ENCODE results near the gene FRMPD4.
"Not testable (repeated sequence)": the region's sequence is repeated elsewhere in the genome, so short reads cannot be mapped to it uniquely, and the experiment has no call there.

Gene FRMPD4

GRCh38 chrX:12138361-12139313 is at the start of gene FRMPD4:
Gene FRMPD4, plus strand, starts transcription at chrX:12138473. Its CDS starts 499 bp downstream, at chrX:12138972.
- DNase-seq = no peak

GRCh38 chrX:12089740-12090139 is 48.5 kb upstream of the FRMPD4 start:
- no peak for DNase-seq

- no peak for DNase-seq
Observed at GRCh38 chrX:12113321-12113720, 25.0 kb upstream of the FRMPD4 start.

DNA sequence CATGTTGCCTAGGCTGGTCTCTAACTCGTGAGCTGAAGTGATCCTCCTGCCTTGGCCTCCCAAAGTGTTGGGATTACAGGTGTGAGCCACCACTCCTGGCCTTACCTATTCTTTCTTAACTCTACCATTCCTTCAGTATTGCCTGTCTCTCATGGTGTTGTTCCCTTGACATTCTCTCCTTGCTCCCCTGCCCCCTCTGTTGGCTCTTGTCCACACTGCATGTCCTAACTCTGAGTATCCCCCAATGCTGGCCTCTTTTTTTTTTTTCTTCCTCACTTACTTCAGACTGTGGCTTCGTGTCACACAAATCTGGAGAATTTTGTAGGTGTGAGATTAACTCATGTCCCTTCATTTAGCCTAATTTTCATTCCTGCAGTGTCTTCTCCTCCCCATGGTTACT is 22.9 kb upstream of the FRMPD4 start:
- DNase-seq = no peak

DNA sequence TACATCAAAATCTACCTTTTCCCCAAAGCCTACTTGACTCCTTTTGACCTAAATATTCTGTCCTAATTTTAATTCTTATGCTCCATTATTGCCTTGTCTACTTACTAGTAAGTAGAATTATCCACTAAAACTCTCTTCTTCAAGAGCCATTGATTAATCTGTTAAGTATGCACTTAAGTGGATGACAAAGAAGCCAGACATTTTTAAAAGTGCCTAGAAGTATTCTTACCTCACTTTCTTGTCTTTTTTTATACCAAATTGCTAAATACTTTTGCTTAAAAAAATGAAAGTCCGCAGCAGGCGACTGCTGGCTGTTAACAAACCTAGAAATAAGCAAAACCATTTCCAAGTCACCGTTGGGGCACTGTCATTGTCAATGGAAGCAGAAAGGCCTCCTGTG is 20.1 kb upstream of the FRMPD4 start:
- no peak for DNase-seq

GRCh38 chrX:12128017-12128416 is 10.3 kb upstream of the FRMPD4 start:
- no peak for DNase-seq

- no peak for DNase-seq
Observed at GRCh38 chrX:12137951-12138360, 317 bp upstream of the FRMPD4 start.

DNA sequence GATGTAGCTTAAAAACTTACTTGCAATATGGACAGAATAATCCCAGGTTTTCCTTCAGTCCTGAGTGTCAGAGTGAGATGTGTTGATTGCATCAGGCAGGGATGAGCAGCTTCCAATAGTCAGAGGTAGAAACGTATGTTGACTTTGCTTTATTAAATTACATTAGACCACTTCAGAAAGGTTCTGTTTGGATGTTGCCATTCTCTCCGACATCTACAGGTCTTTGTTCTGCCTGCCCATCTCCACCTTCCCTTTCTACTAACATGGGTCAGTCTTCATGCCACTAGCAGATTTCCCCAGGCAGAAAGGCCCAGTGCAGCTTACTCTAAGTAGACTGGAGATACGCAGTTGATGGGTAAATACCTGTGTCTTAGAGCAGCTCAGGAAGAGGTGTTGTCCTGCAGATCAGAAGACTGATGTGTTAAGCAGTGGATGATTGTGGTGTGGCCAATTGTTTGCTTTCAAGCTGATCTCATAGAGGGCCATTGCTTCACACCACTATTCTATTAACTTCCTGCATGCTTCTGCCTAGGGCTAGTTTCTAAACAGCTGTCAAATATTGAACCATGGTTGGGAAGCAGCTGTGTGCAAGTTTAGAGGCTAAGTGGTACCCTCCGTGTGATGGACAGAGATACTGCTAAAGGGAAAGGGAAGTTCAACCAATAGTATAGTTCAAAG is 1.8 kb downstream of the FRMPD4 start:
- DNase-seq = no peak

DNA sequence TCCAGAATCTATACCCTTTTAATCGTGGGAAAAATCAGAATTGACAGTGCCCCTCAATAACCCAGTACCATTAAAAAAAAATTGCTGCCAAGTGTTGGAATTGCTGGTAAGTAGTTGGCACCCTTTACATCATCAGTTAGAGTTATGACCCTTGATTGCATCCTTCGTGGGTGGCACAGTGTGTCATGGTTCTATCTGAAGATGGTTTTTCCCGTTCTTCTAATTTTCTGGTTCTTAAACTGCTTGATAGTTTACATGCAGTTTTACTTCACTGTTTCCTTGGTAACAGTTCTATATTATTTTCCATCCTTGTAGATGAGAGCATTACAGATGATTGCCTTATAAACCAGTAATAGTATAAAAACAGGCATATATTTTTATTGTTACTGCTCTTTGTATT is 3.2 kb downstream of the FRMPD4 start:
- DNase-seq = no peak

DNA sequence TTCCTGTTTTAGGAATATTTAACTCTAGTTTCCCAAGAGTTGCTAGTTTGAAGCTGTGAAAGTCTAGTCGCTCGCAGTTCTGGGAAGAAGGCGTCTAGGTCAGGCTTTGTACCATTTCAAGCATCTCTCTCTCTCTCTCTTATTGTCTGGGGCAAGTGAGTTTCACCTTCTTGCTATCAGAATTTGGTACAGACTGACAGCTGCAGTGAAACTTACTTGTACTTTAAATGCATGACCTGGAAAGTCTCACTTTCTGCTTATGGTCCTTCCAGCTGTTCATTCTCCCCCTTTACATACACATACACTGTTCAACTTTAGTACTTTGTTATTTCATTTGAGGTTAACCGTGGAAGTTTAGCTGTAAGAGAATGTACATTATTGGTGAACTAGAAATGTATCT is 4.4 kb downstream of the FRMPD4 start:
- DNase-seq = no peak

DNA sequence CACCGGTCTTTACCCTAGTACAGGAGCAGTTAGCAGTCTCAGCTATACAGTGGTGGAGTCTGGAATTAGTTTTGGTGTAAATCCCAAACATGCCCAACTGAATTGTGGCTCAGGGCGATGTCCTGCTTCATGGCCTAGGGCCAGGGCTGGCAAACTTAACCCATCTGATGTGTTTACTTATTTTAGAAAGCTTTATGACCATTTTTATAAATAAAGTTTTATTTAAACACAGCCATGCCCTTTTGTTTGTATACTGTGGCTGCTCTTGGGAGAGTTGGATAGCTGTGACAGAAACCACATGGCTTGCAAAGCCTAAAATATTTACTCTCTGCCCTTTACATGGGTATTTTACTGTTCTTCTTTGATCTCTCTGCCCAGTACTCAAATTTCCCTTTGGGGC is 7.1 kb downstream of the FRMPD4 start:
- no peak for DNase-seq

- no peak for DNase-seq
Observed at GRCh38 chrX:12149670-12150407, 11.6 kb downstream of the FRMPD4 start.

GRCh38 chrX:12153317-12153716 is 15.0 kb downstream of the FRMPD4 start:
- DNase-seq = no peak

GRCh38 chrX:12153741-12154140 is 15.5 kb downstream of the FRMPD4 start:
- peak in 1 of 2 experiments; percentile 6 for DNase-seq

GRCh38 chrX:12159799-12160198 is 21.5 kb downstream of the FRMPD4 start:
- DNase-seq = no peak

DNA sequence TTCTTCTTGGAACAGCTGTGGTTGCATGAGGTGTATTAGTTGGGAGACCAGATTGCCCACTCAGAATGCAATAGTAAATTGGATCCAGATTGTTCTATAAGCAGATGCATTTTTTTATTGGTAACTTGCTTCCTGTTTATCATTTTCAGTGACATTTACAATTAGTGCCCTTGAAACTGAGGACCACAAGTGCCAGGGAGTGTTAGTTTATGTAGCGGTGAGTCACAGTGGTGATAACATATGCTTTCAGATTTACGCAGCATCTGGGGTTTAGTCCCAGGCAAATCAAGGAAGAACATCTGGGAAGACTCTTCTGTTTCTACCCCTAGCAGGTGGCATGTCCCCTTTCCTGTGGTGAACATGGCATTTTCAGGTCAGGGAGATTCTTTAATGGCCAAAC is 24.1 kb downstream of the FRMPD4 start:
- no peak for DNase-seq

DNA sequence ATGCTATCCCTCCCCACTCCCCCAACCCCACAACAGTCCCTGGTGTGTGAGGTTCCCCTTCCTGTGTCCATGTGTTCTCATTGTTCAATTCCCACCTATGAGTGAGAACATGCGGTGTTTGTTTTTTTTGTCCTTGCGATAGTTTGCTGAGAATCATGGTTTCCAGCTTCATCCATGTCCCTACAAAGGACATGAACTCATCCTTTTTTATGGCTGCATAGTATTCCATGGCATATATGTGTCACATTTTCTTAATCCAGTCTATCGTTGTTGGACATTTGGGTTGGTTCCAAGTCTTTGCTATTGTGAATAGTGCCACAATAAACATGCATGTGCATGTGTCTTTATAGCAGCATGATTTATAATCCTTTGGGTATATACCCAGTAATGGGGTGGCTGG is 25.9 kb downstream of the FRMPD4 start:
- DNase-seq = not testable (repeated sequence)

DNA sequence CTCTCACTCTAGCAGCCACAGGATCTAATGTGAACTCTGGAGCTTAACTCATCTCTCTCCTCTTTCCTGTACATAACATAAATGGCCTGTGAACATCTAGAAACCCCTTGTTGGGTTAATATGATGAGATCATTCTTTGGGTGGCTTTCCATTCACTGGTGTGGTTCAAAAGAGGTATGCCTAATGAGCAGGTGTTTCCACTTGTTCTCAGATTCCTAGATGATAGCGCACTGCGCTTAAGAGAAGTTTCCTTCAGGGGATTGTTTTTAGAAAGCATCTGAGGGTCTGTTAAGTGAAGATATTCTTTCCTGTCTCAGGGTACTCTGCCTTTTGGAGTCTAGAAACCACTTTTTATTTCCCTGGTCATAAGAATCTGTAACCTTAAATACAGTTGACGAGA is 32.5 kb downstream of the FRMPD4 start:
- DNase-seq = no peak

GRCh38 chrX:12174358-12174757 is 36.1 kb downstream of the FRMPD4 start:
- DNase-seq = no peak

DNA sequence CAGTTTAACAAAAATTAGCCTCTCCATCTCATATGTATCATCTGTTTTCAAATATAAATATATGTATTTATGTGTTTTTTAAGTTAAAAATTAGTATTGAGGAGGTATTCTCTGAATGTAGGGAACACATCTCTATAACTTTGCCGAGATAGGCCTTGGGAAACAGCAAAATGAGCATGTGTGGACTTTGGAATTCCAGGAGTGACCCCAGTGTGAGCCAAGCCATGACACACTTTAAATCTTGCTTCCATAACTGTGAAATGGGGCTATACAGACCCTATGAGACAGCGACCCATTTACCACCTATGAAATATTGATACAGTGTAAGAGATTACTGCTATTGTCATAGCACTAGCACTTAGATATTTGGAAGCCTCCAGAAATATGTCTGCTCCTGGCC is 58.8 kb downstream of the FRMPD4 start:
- no peak for DNase-seq

DNA sequence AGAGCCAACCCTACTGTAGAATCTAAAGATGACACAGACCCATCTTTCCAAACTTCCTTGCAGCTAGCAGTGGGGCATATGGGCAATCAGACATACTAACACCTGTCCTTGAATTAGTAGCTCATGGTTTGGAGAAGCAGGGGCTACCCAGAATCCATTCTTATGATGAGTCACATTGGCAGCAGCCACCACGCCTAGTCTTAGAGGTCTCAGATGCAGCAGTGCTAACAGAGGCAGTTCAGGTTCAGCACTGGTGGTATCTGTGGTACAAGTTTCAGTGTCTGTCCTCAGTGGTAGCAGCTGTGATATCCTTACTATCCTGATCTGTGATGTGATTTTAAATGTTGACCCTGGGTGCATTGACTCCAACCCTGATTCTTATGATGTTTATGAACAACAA is 68.1 kb downstream of the FRMPD4 start:
- DNase-seq = no peak

DNA sequence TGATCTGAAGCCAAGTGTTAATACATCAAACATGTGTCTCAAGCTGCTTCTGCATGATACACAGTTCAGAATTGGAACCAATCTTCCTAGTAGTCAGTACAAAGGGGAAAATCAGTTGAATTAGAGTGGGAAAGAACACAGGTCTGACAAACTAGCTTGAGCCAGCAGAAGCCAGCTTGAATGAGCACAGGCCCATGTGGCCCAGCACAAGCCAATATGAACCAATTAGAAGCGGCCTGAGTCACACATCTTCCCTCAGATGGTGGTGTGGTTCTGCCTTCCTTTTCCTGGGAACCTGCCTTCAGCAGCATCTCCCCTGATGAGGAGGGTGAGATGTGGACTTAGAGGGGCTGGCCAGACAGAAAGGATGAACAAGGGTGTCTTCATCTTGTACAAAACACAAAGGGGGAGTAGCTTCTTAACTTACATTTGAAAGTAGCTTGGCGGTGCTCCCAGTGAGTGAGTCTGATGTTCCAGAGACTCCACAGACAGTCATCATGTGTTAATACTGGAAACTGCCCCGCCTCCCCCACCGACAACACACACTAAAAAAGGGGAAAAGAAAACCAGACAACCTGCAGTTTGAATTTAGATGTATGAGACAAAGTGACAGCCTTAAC is 72.0 kb downstream of the FRMPD4 start:
- no peak for DNase-seq

DNA sequence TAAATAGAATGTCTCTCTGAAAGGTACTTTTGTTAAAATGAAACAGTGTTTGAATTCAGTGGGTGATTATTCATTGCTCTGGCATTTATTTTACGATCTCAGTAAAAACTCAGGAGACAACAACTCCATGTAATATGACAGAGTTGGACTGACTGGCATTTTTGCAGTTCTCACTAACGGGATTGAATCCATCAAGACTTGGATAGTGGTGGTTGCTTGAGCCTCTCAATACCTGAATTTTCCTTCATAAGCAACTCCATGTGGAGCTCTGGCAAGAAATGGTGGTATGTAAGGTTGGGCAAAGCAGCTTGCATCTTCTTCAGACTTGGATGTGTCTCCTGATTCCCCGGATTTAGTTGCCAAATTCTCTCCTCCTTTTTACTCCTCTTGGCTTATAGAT is 72.7 kb downstream of the FRMPD4 start:
- no peak for DNase-seq
